ENCODE results near the gene ACAD8. TPM values are rescaled to one million over a fixed set of nuclear protein-coding genes. Genes with fewer than 3 reads are reported as not detected.
A peak's percentile ranks its signal among the peaks of the same experiment; 100 is the strongest.

Gene ACAD8
- polyA plus RNA-seq, 1 donor (not counting 4 experiments of a cell fraction or from before 2014, with no cell fraction given): 21.7 TPM

DNA sequence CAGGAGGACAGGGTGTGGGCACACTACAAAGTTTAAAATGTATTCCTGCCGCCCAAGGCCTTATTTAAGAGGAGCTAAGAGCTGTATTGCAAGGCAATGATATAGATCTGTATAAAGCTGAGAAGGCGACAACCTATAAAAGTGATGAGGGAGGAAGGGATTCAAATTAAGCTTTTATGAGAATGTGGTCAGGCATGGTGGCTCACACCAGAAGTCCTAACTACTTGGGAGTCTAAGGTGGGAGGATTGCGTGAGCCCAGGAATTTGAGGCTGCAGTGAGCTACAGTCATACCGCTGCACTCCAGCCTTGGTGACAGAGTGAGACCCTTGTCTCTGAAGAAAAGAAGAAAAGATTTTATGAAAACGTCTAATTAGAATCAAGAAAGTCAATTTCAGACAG is 13.1 kb downstream of the ACAD8 start:
- Histone ChIP-seq H3K27ac (ENCODE audit: control insufficient read depth, insufficient read depth, low read length) (peak overlapping the region; percentile 69), H3K9me3 (ENCODE audit: control insufficient read depth, low read depth, low read length) (no peaks in the 10 kb centered on the region), H3K36me3 (ENCODE audit: control insufficient read depth in 2 of 2, extremely low read depth in 1 of 2, insufficient read depth in 2 of 2, low read length in 2 of 2) (peaks cover 10 to 14% of the 10 kb centered on the region in 2 experiments), H3K4me1 (ENCODE audit: control insufficient read depth, extremely low read depth, insufficient read depth, low read length) (peaks cover 32% of the 10 kb centered on the region), H2AFZ (ENCODE audit: control insufficient read depth, low read length) (no peak overlapping the region), H3K79me2 (ENCODE audit: control insufficient read depth, insufficient read depth, low read length) (peaks cover 4% of the 10 kb centered on the region), H3K27me3 (ENCODE audit: control insufficient read depth, extremely low read depth, insufficient read depth, low read length) (no peaks in the 10 kb centered on the region), H4K20me1 (ENCODE audit: control insufficient read depth, extremely low read depth, insufficient read depth, low read length) (no peaks in the 10 kb centered on the region), H3K9me1 (ENCODE audit: control insufficient read depth, extremely low read depth, insufficient read depth, low read length) (no peaks in the 10 kb centered on the region), H3K9ac (ENCODE audit: control insufficient read depth, extremely low read depth, insufficient read depth, low read length) (no peak overlapping the region), H3K4me2 (ENCODE audit: control insufficient read depth, extremely low read depth, insufficient read depth, low read depth, low read length) (peak overlapping the region; percentile 28), H3K4me3 (ENCODE audit: control insufficient read depth in 2 of 3, extremely low read depth in 1 of 3, insufficient read depth in 2 of 3, low read depth in 1 of 3, low read length in 3 of 3) (no peak overlapping the region)
- dilution Hi-C loops (cut with MboI; ENCODE audit: extremely low pct_ligation_motif_present, low sequenced_read_pairs): no loop called here
- FAIRE-seq (no peak), DNase-seq (ENCODE audit: low read depth, low spot score) (no peak)
- TF ChIP-seq, protein P1, sequence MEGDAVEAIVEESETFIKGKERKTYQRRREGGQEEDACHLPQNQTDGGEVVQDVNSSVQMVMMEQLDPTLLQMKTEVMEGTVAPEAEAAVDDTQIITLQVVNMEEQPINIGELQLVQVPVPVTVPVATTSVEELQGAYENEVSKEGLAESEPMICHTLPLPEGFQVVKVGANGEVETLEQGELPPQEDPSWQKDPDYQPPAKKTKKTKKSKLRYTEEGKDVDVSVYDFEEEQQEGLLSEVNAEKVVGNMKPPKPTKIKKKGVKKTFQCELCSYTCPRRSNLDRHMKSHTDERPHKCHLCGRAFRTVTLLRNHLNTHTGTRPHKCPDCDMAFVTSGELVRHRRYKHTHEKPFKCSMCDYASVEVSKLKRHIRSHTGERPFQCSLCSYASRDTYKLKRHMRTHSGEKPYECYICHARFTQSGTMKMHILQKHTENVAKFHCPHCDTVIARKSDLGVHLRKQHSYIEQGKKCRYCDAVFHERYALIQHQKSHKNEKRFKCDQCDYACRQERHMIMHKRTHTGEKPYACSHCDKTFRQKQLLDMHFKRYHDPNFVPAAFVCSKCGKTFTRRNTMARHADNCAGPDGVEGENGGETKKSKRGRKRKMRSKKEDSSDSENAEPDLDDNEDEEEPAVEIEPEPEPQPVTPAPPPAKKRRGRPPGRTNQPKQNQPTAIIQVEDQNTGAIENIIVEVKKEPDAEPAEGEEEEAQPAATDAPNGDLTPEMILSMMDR (optimal IDR thresholded peaks at IDR 0.05 in 1 of 3, IDR thresholded peaks at IDR 0.05 in 1 of 3, conservative IDR thresholded peaks at IDR 0.05 in 1 of 3; ENCODE audit: extremely low read depth in 1 of 3, insufficient read depth in 2 of 3, low read length in 3 of 3): no peak
- no peak for TF ChIP-seq EZH2 (IDR thresholded peaks at IDR 0.05; ENCODE audit: low read length)

DNA sequence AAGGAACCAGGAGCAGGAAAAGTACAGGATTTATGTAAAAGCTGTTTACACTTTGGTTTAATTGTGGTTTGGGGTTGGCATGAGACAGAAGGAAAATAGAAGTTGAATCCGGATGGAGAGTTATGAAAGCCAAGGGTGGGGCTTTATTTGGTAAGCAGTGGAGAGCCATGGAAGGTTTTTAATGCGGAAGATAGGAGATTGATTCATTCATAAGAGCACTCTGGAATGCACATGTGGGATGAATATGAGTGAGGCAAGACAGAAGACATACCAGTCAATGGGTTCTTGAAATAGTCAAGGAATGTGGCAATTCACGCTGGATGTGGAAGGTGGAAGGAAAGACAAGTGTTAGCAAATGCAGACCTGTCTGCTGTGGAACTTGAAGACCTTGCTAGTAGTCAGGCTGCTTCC is 13.5 kb downstream of the ACAD8 start:
- dilution Hi-C loops (cut with MboI; ENCODE audit: extremely low pct_ligation_motif_present, low sequenced_read_pairs): no loop called here
- peak; percentile 97 for FAIRE-seq
- Histone ChIP-seq H3K4me3 (ENCODE audit: control insufficient read depth in 2 of 3, extremely low read depth in 1 of 3, insufficient read depth in 2 of 3, low read depth in 1 of 3, low read length in 3 of 3) (no peak overlapping the region), H4K20me1 (ENCODE audit: control insufficient read depth, extremely low read depth, insufficient read depth, low read length) (no peaks in the 10 kb centered on the region), H3K79me2 (ENCODE audit: control insufficient read depth, insufficient read depth, low read length) (peaks cover 4% of the 10 kb centered on the region), H3K9me3 (ENCODE audit: control insufficient read depth, low read depth, low read length) (no peaks in the 10 kb centered on the region), H3K4me1 (ENCODE audit: control insufficient read depth, extremely low read depth, insufficient read depth, low read length) (peaks cover 32% of the 10 kb centered on the region), H3K36me3 (ENCODE audit: control insufficient read depth in 2 of 2, extremely low read depth in 1 of 2, insufficient read depth in 2 of 2, low read length in 2 of 2) (peaks cover 10% of the 10 kb centered on the region in 2 experiments), H3K9ac (ENCODE audit: control insufficient read depth, extremely low read depth, insufficient read depth, low read length) (no peak overlapping the region), H3K9me1 (ENCODE audit: control insufficient read depth, extremely low read depth, insufficient read depth, low read length) (no peaks in the 10 kb centered on the region), H3K27me3 (ENCODE audit: control insufficient read depth, extremely low read depth, insufficient read depth, low read length) (no peaks in the 10 kb centered on the region), H2AFZ (ENCODE audit: control insufficient read depth, low read length) (no peak overlapping the region), H3K4me2 (ENCODE audit: control insufficient read depth, extremely low read depth, insufficient read depth, low read depth, low read length) (peak overlapping the region; percentile 28), H3K27ac (ENCODE audit: control insufficient read depth, insufficient read depth, low read length) (peak overlapping the region; percentile 69)
- DNase-seq (ENCODE audit: low read depth, low spot score): peak; percentile 90
- TF ChIP-seq, protein P1 (optimal IDR thresholded peaks at IDR 0.05 in 1 of 3, IDR thresholded peaks at IDR 0.05 in 1 of 3, conservative IDR thresholded peaks at IDR 0.05 in 1 of 3; ENCODE audit: extremely low read depth in 1 of 3, insufficient read depth in 2 of 3, low read length in 3 of 3): no peak
- TF ChIP-seq EZH2 (IDR thresholded peaks at IDR 0.05; ENCODE audit: low read length): no peak

All from keratinocyte (primary cell).